GM08714 (cell line): ENCODE measurements around the gene CALML5.
"Not testable (repeated sequence)": the region's sequence is repeated elsewhere in the genome, so short reads cannot be mapped to it uniquely, and the experiment has no call there.

Source experiments
- H3K4me3 ChIP-seq: fragments of 200-500 bp; sonication (Bioruptor generic); 2 replicates; pipeline ENCODE4 v1.5.1; 2014; ENCODE audit warnings: mild to moderate bottlenecking, low read length, inconsistent platforms
- ZNF274 ChIP-seq: IDR thresholded peaks from 2 replicates; pipeline ENCODE4 v1.6.1; 2012; ENCODE audit warnings: mild to moderate bottlenecking, low read depth, low read length

CALML5 gene

GRCh38 chr10:5480162-5480941 lies 19.0 kb downstream of the CALML5 start:
- TF ChIP-seq ZNF274 = no peak
- no peak overlapping the region for H3K4me3 ChIP-seq

- no peak for TF ChIP-seq ZNF274
- no peak overlapping the region for H3K4me3 ChIP-seq
Measured at GRCh38 chr10:5479481-5480161, 19.7 kb downstream of the CALML5 start.

- TF ChIP-seq ZNF274 = no peak
- H3K4me3 ChIP-seq = no peak overlapping the region
Measured at GRCh38 chr10:5478694-5479305, 20.6 kb downstream of the CALML5 start.

DNA sequence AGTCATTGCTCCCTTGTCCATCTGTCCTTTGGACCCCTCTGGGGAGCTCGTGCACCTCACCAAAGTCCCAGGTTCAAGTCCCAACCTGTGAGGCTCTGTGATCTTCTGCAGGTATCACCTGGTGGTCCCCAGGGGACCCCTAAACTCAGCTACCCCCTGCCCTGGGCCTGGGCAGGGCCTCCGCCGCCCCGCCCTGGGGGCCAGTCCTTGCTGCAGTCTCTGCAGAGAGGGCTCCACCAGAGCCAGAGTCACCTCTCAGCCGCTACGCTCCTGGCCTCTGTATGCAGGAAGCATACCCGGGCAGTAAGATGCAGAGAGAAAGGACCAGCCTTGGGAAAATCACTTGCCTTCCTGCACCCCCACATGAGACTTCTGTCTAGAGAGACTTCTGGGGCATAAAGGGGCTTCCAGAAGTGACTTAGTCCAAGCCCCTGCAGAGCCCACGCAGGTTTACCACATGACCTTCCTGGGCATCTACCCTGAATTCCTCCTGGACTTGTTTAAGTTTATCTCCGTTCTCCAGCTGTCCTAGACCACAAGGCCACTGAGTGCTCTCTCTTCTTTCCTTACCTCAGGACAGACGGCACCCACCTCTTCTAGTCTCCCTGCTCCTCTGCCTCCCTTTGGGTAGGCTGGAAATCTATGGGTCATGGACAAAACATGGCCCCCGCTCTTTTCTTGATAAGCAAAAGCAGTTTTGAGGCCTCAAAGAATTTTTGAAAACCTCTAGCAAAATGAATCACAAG lies 21.2 kb downstream of the CALML5 start:
- no peak for TF ChIP-seq ZNF274

DNA sequence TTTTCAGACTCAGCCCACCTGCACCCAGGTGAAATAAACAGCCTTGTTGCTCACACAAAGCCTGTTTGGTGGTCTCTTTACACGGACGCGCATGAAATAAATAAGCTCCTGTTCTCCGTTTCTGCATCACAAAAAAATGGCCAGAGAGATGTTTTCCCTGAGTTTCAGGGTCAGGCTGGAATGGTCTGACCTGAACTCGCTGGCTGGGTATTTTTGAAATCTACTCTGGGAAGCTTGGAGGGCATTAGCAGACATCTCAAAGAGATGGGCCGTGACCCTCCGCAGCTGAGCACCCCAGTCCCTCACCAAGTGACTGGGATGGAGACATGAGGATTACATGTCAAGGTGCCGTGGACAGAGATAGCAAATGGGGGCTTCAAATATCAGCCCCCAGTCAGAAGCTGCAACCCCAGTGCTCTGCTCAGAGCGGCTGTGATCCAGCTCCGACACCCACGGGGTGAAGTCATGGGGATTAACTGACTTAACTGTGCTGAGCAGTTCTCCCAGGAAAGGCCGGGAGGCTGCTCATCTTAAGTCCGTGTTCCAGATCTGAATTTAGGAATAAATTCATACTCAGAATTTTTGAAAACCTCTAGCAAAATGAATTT lies 22.3 kb downstream of the CALML5 start:
- no peak for TF ChIP-seq ZNF274
- no peak overlapping the region for H3K4me3 ChIP-seq

More for the DNA sequence above, 21.2 kb downstream of the CALML5 start:
- no peak overlapping the region for H3K4me3 ChIP-seq

- not testable (repeated sequence) for H3K4me3 ChIP-seq
Measured at GRCh38 chr10:5475974-5476807, 23.2 kb downstream of the CALML5 start.

- not testable (repeated sequence) for H3K4me3 ChIP-seq
Measured at GRCh38 chr10:5475088-5475487, 24.3 kb downstream of the CALML5 start.

DNA sequence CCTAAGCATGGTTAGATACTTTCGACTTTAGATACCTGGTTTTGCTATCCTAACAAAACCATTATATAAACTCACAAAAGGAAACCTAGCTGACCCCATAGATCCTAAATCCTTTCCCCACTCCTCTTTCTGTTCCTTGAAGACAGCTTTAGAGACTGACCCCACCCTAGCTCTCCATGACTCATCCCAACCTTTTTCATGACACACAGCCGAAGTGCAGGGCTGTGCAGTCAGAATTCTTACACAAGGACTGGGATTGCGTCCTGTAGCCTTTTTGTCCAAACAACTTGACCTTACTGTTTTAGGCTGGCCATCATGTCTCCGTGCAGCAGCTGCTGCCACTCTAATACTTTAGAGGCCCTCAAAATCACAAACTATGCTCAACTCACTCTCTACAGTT lies 24.7 kb downstream of the CALML5 start:
- H3K4me3 ChIP-seq = not testable (repeated sequence)

DNA sequence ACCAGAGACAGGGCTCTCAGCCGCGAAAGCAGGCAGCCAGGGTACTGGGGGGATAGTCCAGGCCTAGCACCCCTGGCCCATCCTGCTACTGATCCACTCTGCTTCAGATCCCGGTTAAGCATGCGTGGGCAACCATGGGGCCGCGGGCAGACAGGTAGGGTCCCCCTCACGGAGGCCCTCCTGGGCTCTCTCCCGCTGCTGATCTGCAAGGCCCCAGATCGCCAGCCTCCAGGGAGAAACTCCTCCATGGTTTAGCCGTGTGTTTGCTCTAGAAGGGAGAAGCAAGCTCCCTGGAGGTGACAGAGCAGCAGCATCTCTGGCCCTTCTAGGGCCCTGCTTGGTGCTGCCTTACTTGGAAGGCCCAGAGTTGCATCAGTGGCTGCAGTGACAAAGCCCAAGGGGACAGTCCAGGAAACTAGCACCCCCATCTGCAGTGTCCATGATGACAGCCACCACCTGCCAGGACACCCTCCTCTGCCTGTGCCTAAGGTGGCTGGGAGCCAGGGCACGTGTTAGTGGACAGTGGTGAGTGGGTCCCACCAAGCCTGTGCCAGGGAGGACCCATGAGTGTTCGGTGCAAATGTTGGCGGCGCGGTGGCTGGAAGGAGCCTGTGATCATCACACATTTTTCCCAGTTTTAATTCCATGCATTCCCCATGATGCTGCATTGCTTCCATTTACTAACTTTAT lies 29.2 kb downstream of the CALML5 start:
- no peak overlapping the region for H3K4me3 ChIP-seq
- no peak for TF ChIP-seq ZNF274

- H3K4me3 ChIP-seq = no peak overlapping the region
- TF ChIP-seq ZNF274 = no peak
Measured at GRCh38 chr10:5469353-5470061, 29.9 kb downstream of the CALML5 start.

DNA sequence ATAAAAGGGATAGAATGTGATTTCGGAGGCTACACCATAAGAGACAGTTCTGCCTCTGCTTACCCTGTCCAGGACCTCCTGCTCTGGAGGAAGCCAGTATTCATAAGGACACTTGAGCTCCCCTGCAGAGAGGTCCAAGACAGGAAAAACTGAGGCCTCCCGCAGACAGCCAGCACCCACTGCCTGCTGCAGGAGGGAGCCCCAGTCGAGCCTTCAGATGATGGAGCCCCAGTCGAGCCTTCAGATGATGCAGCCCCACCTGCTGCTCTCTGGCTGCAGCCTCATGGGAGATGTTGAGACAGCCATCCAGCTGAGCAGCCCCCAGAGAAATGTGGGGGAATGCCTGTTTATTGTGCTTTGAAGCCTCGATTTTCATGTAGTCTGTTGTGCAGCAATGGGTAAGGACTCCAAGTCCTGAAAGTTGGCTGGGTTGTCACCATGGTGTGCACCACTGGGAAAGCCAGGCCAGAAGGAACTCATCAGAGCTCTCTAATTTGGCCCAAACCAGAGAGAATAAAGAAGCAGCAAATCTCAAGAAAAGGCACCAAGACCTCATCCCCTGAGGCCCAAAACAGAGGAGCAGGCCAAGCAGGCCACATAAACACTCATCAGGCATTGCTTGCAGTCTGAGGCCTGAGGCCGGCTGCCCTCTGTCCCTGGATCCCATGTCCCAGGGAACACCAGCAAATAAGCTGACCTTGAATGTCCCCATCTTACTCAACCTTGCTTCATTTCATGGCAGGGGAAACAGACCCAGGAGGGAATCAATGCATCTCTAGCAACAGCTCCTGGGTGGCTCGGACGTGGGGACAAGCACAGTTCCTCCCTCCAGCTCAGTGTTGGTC lies 30.9 kb downstream of the CALML5 start:
- TF ChIP-seq ZNF274 = no peak
- H3K4me3 ChIP-seq = no peak overlapping the region

DNA sequence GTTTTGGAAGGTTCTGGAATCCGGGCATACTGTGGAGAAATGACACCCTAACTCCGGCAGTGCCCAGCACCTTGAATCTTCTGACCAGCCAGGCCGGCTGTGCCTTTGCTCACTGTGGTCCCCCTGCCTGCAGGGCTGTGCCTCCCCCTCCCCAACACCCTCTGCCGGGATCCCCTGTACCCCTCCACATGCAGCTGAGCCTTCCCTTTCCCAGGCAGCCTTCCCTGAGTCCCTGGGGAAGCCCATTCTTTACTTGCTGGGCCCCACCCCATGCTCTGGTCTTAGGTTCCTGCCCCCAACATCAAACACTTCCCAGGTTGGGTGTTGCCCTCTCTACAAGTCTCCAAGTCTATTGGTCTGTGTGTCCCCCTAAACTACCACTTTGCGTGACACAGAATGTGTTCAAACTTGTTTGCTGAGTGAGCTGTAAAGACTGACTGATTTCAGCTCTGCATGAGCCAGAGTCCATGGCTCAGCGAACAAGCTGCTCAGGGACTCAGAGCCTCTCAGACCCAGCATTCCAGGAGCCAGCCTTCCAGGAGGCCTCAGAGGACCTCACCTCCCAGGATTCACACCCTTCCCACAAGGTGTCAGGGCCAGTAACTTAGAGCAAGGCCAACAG lies 31.6 kb downstream of the CALML5 start:
- TF ChIP-seq ZNF274 = no peak
- H3K4me3 ChIP-seq = no peak overlapping the region
